ENCODE data around the gene TEX30.
A peak's percentile ranks its signal among the peaks of the same experiment; 100 is the strongest.
"Not testable (repeated sequence)": the region's sequence is repeated elsewhere in the genome, so short reads cannot be mapped to it uniquely, and the experiment has no call there.

The TEX30 gene

GRCh38 chr13:102773441-102774213 lies at the start of gene TEX30:
Gene TEX30, minus strand, starts transcription at chr13:102773786. Its CDS starts 3,760 bp downstream, at chr13:102770026.
- peak; percentile 71 to 74 for DNase-seq (ENCODE audit: low read depth in 1 of 2, low spot score in 1 of 2)

- DNase-seq (ENCODE audit: low read depth in 1 of 2, low spot score in 1 of 2) = no peak
Observed at GRCh38 chr13:102817907-102818306, 44.3 kb upstream of the TEX30 start.

GRCh38 chr13:102817241-102817640 lies 43.7 kb upstream of the TEX30 start:
- no peak for DNase-seq (ENCODE audit: low read depth in 1 of 2, low spot score in 1 of 2)

GRCh38 chr13:102816708-102817107 lies 43.1 kb upstream of the TEX30 start:
- no peak for DNase-seq (ENCODE audit: low read depth in 1 of 2, low spot score in 1 of 2)

GRCh38 chr13:102815788-102816187 lies 42.2 kb upstream of the TEX30 start:
- no peak for DNase-seq (ENCODE audit: low read depth in 1 of 2, low spot score in 1 of 2)

- no peak for DNase-seq (ENCODE audit: low read depth in 1 of 2, low spot score in 1 of 2)
Observed at GRCh38 chr13:102814793-102815192, 41.2 kb upstream of the TEX30 start.

GRCh38 chr13:102814025-102814607 lies 40.5 kb upstream of the TEX30 start:
- no peak for DNase-seq (ENCODE audit: low read depth in 1 of 2, low spot score in 1 of 2)

- no peak for DNase-seq (ENCODE audit: low read depth in 1 of 2, low spot score in 1 of 2)
Observed at GRCh38 chr13:102812611-102813287, 39.2 kb upstream of the TEX30 start.

GRCh38 chr13:102807699-102808098 lies 34.1 kb upstream of the TEX30 start:
- no peak for DNase-seq (ENCODE audit: low read depth in 1 of 2, low spot score in 1 of 2)

GRCh38 chr13:102805680-102806079 lies 32.1 kb upstream of the TEX30 start:
- no peak for DNase-seq (ENCODE audit: low read depth in 1 of 2, low spot score in 1 of 2)

GRCh38 chr13:102800145-102801041 lies 26.8 kb upstream of the TEX30 start:
- peak; percentile 70 to 72 for DNase-seq (ENCODE audit: low read depth in 1 of 2, low spot score in 1 of 2)

- no peak for DNase-seq (ENCODE audit: low read depth in 1 of 2, low spot score in 1 of 2)
Observed at GRCh38 chr13:102799426-102800144, 26.0 kb upstream of the TEX30 start.

- DNase-seq (ENCODE audit: low read depth in 1 of 2, low spot score in 1 of 2) = peak; percentile 60 to 75
Observed at GRCh38 chr13:102798581-102799425, 25.2 kb upstream of the TEX30 start, which contains the start of the genes BIVM and POGLUT2. Gene BIVM, plus strand, starts transcription at chr13:102799119. Its CDS starts 8,149 bp downstream, at chr13:102807268. Gene POGLUT2, minus strand, starts transcription at chr13:102798976. Its CDS starts 306 bp downstream, at chr13:102798670.

- no peak for DNase-seq (ENCODE audit: low read depth in 1 of 2, low spot score in 1 of 2)
Observed at GRCh38 chr13:102793611-102794355, 20.2 kb upstream of the TEX30 start.

- no peak for DNase-seq (ENCODE audit: low read depth in 1 of 2, low spot score in 1 of 2)
Observed at GRCh38 chr13:102792396-102792795, 18.8 kb upstream of the TEX30 start.

- DNase-seq (ENCODE audit: low read depth in 1 of 2, low spot score in 1 of 2) = no peak
Observed at GRCh38 chr13:102788683-102789082, 15.1 kb upstream of the TEX30 start.

- DNase-seq (ENCODE audit: low read depth in 1 of 2, low spot score in 1 of 2) = no peak
Observed at GRCh38 chr13:102784483-102784882, 10.9 kb upstream of the TEX30 start.

- no peak for DNase-seq (ENCODE audit: low read depth in 1 of 2, low spot score in 1 of 2)
Observed at GRCh38 chr13:102781591-102781990, 8.0 kb upstream of the TEX30 start.

- not testable (repeated sequence) for DNase-seq (ENCODE audit: low read depth in 1 of 2, low spot score in 1 of 2)
Observed at GRCh38 chr13:102780656-102781055, 7.1 kb upstream of the TEX30 start.

Data from activated CD4-positive, alpha-beta T cell treated with anti-CD3 and anti-CD28 coated beads, Interleukin-2, amount 50 U/mL, for 24 hours (primary cell).